T-cell (primary cell): Measurements from ENCODE around the gene SPATA12. TPM values are rescaled to one million over a fixed set of nuclear protein-coding genes. Genes with fewer than 3 reads are reported as not detected.

Source experiments
- ATAC-seq, 4 experiments: fragments of 200-7000 bp in 3 of 4; fragments of 150-1000 bp in 1 of 4; cut with Tn5 transposase; replicated peaks in 1 of 4; 1 replicate in 3 of 4; 2 replicates in 1 of 4; pipeline ENCODE4 v1.10.0; 2021; ENCODE audit warnings: moderate library complexity in 3 of 4, mild to moderate bottlenecking in 2 of 4, moderate number of reproducible peaks in 1 of 4
- CTCF ChIA-PET, 2 donors: fragments of 300-600 bp; sonication (Branson Sonifier 250); formaldehyde crosslinking; loops; one replicate each; lab custom pipeline; 2022; ENCODE audit warnings: antibody characterized with exemption in 2 of 2; lab: Charles Lee
- POLR2A ChIA-PET, 2 donors: fragments of 300-600 bp; sonication (Branson Sonifier 250); formaldehyde crosslinking; loops; one replicate each; lab custom pipeline; 2022; ENCODE audit warnings: antibody characterized with exemption in 2 of 2; lab: Charles Lee
- DNase-seq, 35 experiments: peaks; one replicate each; pipeline versions ENCODE4 v3.0.0 to v3.0.0-alpha.2; 2013 to 2023
- H3K27ac ChIP-seq: one replicate; pipeline ENCODE4 v1.5.1; 2013; ENCODE audit warnings: low read length
- H3K27me3 ChIP-seq, 2 experiments: replicated peaks in 1 of 2; 1 replicate in 1 of 2; 2 replicates in 1 of 2; pipeline versions ENCODE4 v1.6.1 to v1.7.0; 2013; ENCODE audit warnings: low read length in 1 of 2, mixed read lengths in 1 of 2; ENCODE audit not compliant: control insufficient read depth in 2 of 2, insufficient read depth in 2 of 2; ENCODE audit errors: extremely low read depth in 1 of 2
- H3K36me3 ChIP-seq, 2 donors: 1 replicate in 1 of 2; 2 replicates in 1 of 2; pipeline versions ENCODE4 v1.6.1 to v1.7.0; 2013; ENCODE audit warnings: low read length in 1 of 2; ENCODE audit not compliant: control insufficient read depth in 2 of 2, insufficient read depth in 1 of 2; ENCODE audit errors: extremely low read depth in 1 of 2
- H3K4me1 ChIP-seq, 2 experiments: 1 replicate in 1 of 2; 2 replicates in 1 of 2; pipeline versions ENCODE4 v1.6.1 to v1.7.0; 2013; ENCODE audit warnings: low read length in 2 of 2, mixed read lengths in 1 of 2; ENCODE audit not compliant: insufficient read depth in 2 of 2, control insufficient read depth in 1 of 2; ENCODE audit errors: extremely low read depth in 1 of 2
- H3K4me3 ChIP-seq, 2 donors: 1 replicate in 1 of 2; 2 replicates in 1 of 2; pipeline versions ENCODE4 v1.5.1 to v1.7.0; 2013; ENCODE audit warnings: mild to moderate bottlenecking in 2 of 2, low read length in 1 of 2, moderate library complexity in 1 of 2; ENCODE audit not compliant: control insufficient read depth in 1 of 2; ENCODE audit errors: extremely low read depth in 1 of 2
- H3K9me3 ChIP-seq: 2 replicates; pipeline ENCODE4 v1.7.0; 2013
- H3K27ac Mint-ChIP-seq, 2 donors: one replicate each; pipeline ENCODE4 v1.8.0; 2020 to 2021; ENCODE audit warnings: mild to moderate bottlenecking in 2 of 2, mixed read lengths in 2 of 2
- H3K27me3 Mint-ChIP-seq, 2 donors: one replicate each; pipeline ENCODE4 v1.8.0; 2021 to 2022; ENCODE audit warnings: mixed read lengths in 2 of 2
- H3K36me3 Mint-ChIP-seq: one replicate; pipeline ENCODE4 v1.8.0; 2021; ENCODE audit warnings: mixed read lengths
- H3K4me1 Mint-ChIP-seq, 3 donors: one replicate each; pipeline ENCODE4 v1.8.0; 2020 to 2022; ENCODE audit warnings: mixed read lengths in 3 of 3, mild to moderate bottlenecking in 1 of 3
- H3K4me3 Mint-ChIP-seq, 3 donors: one replicate each; pipeline ENCODE4 v1.8.0; 2020 to 2022; ENCODE audit warnings: mild to moderate bottlenecking in 3 of 3, mixed read lengths in 3 of 3, moderate library complexity in 3 of 3
- H3K9me3 Mint-ChIP-seq, 3 donors: one replicate each; pipeline ENCODE4 v1.8.0; 2020 to 2022; ENCODE audit warnings: mixed read lengths in 3 of 3
- WGBS: methylation state at CpG from one replicate; pipeline ENCODE4 v1.1.5; 2013; ENCODE audit warnings: missing lambda C conversion rate; ENCODE audit not compliant: insufficient coverage; 5-methylcytosine and 5-hydroxymethylcytosine counted together
- total RNA-seq, 35 experiments: library from RNA in 6 of 35; stranded (reverse) in 6 of 35; fragments of 120-200 nt in 1 of 35; gene quantifications; one replicate each; pipeline versions ENCODE4 v1.2.1 to v1.2.4 and lab custom pipeline; 2013 to 2026

Gene SPATA12
- total RNA-seq, 5 donors from 2014 or later (not counting 1 experiment from before 2014, with no cell fraction given): not detected

- POLR2A ChIA-PET: no interaction called here
These were observed 6.0 kb downstream of the SPATA12 start for GRCh38 chr3:57066471-57066870.

GRCh38 chr3:57068437-57069089 is 8.1 kb downstream of the SPATA12 start:
- peak in 3 of 4 experiments; percentile 38 to 52 (median 39) for ATAC-seq
- H3K4me1 Mint-ChIP-seq: peaks cover 0 to 8% (median 0%) of the 10 kb centered on the region in 3 donors
- ChIA-PET POLR2A (no interaction called here), CTCF (no interaction called here)
- no peaks in the 10 kb centered on the region for H3K4me1 ChIP-seq
- no peak overlapping the region for H3K27ac ChIP-seq
- DNase-seq: peak in 4 of 35 experiments; percentile 4 to 34 (median 10)
- no peaks in the 10 kb centered on the region for H3K36me3 ChIP-seq
- H3K27me3 Mint-ChIP-seq: peaks cover 14 to 29% of the 10 kb centered on the region in 2 donors
- 63% methylated on average over 1 of the region's 11 CpGs for WGBS
- no peak overlapping the region for H3K4me3 Mint-ChIP-seq
- H3K27me3 ChIP-seq: peaks cover 0 to 19% of the 10 kb centered on the region in 2 experiments
- H3K9me3 ChIP-seq: no peaks in the 10 kb centered on the region
- no peak overlapping the region for H3K27ac Mint-ChIP-seq
- peaks cover 3 to 4% (median 3%) of the 10 kb centered on the region in 3 donors for H3K9me3 Mint-ChIP-seq
- H3K4me3 ChIP-seq: no peak overlapping the region
- no peaks in the 10 kb centered on the region for H3K36me3 Mint-ChIP-seq

More at GRCh38 chr3:57066471-57066870, 6.0 kb downstream of the SPATA12 start:
- no peak for ATAC-seq
- Histone ChIP-seq H3K9me3 (no peaks in the 10 kb centered on the region), H3K27me3 (peaks cover 0 to 18% of the 10 kb centered on the region in 2 experiments), H3K4me3 (no peak overlapping the region), H3K4me1 (no peaks in the 10 kb centered on the region), H3K27ac (no peak overlapping the region), H3K36me3 (no peaks in the 10 kb centered on the region)
- Mint-ChIP-seq H3K4me1 (peaks cover 0 to 8% (median 0%) of the 10 kb centered on the region in 3 donors), H3K27ac (no peak overlapping the region), H3K36me3 (no peaks in the 10 kb centered on the region), H3K9me3 (peaks cover 3 to 4% (median 3%) of the 10 kb centered on the region in 3 donors), H3K4me3 (no peak overlapping the region), H3K27me3 (peaks cover 6 to 16% of the 10 kb centered on the region in 2 donors)
- no peak for DNase-seq
- WGBS: 83% methylated on average over 1 of the region's 6 CpGs
- CTCF ChIA-PET: no interaction called here

- Mint-ChIP-seq H3K4me1 (peaks cover 0 to 8% (median 0%) of the 10 kb centered on the region in 3 donors), H3K27me3 (peaks cover 23 to 38% of the 10 kb centered on the region in 2 donors), H3K4me3 (no peak overlapping the region), H3K36me3 (no peaks in the 10 kb centered on the region), H3K27ac (no peak overlapping the region), H3K9me3 (peaks cover 3 to 4% (median 3%) of the 10 kb centered on the region in 3 donors)
- peaks cover 0 to 22% of the 10 kb centered on the region in 2 experiments for H3K27me3 ChIP-seq
- H3K36me3 ChIP-seq: no peaks in the 10 kb centered on the region
- DNase-seq (no peak), ATAC-seq (no peak)
- H3K4me1 ChIP-seq: no peaks in the 10 kb centered on the region
- no peaks in the 10 kb centered on the region for H3K9me3 ChIP-seq
- ChIA-PET POLR2A (interaction anchor here in 1 of 2 donors (0.7 kb wide), 1 partner anchor 21 kb away, joined by 6 read pairs; no protein-coding TSS in a partner anchor), CTCF (no interaction called here)
- H3K4me3 ChIP-seq: no peak overlapping the region
- whole genome bisulfite sequencing: no CpG with 5 or more reads among the region's 6 CpGs
- no peak overlapping the region for H3K27ac ChIP-seq
These were observed 9.0 kb downstream of the SPATA12 start for GRCh38 chr3:57069503-57069902.

GRCh38 chr3:57073628-57074027 is 13.2 kb downstream of the SPATA12 start:
- no peak for DNase-seq
- no peak for ATAC-seq
- H3K9me3 ChIP-seq: no peaks in the 10 kb centered on the region
- ChIA-PET POLR2A (no interaction called here), CTCF (no interaction called here)
- H3K4me1 Mint-ChIP-seq: peaks cover 10 to 11% (median 11%) of the 10 kb centered on the region in 3 donors
- peaks cover 59 to 77% of the 10 kb centered on the region in 2 donors for H3K27me3 Mint-ChIP-seq
- WGBS: 91% methylated on average over 1 of the region's 3 CpGs
- no peak overlapping the region for H3K27ac Mint-ChIP-seq
- no peak overlapping the region for H3K27ac ChIP-seq
- peaks cover 0 to 9% of the 10 kb centered on the region in 2 experiments for H3K4me1 ChIP-seq
- H3K36me3 ChIP-seq: no peaks in the 10 kb centered on the region
- H3K36me3 Mint-ChIP-seq: no peaks in the 10 kb centered on the region
- H3K9me3 Mint-ChIP-seq: peaks cover 3 to 4% (median 3%) of the 10 kb centered on the region in 3 donors
- H3K4me3 Mint-ChIP-seq: no peak overlapping the region
- peaks cover 10 to 43% of the 10 kb centered on the region in 2 experiments for H3K27me3 ChIP-seq
- no peak overlapping the region for H3K4me3 ChIP-seq

- Mint-ChIP-seq H3K27ac (no peak overlapping the region), H3K36me3 (no peaks in the 10 kb centered on the region), H3K4me3 (no peak overlapping the region), H3K9me3 (peaks cover 3 to 4% (median 3%) of the 10 kb centered on the region in 3 donors), H3K4me1 (peaks cover 9 to 11% (median 10%) of the 10 kb centered on the region in 3 donors), H3K27me3 (peaks cover 59 to 77% of the 10 kb centered on the region in 2 donors)
- peaks cover 0 to 13% of the 10 kb centered on the region in 2 experiments for H3K4me1 ChIP-seq
- no peaks in the 10 kb centered on the region for H3K36me3 ChIP-seq
- no peak for DNase-seq
- no peaks in the 10 kb centered on the region for H3K9me3 ChIP-seq
- ATAC-seq: no peak
- CTCF ChIA-PET: no interaction called here
- peaks cover 10 to 47% of the 10 kb centered on the region in 2 experiments for H3K27me3 ChIP-seq
- POLR2A ChIA-PET: no interaction called here
- no peak overlapping the region for H3K27ac ChIP-seq
- WGBS: 62% methylated on average over 1 of the region's 4 CpGs
- H3K4me3 ChIP-seq: no peak overlapping the region
These were observed 13.7 kb downstream of the SPATA12 start for GRCh38 chr3:57074135-57074534.

DNA sequence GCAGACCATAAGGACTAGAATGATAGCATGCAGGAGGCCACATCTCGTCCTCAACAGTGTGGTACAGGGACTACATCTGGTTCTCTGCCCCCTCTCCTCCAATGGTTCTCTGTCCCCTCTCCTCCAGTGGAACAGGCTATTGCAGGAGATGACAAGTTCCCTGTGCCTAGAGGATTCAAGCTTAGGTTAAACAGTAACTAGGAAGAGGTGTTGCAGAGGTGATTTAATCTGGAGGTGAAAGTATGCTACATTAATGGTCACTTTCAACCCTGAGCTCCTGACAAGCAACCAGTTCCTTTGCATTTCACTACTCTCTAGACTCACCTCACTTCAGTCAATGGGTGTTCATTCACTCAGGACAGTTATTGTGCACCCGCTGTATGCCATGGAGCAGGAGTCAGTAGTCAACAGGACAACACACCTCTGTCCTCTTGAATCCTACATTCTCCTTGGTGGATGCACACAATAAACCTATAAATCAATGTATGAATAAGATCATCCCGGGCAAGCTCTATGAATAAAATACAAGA is 16.0 kb downstream of the SPATA12 start:
- ATAC-seq (no peak), DNase-seq (no peak)
- Mint-ChIP-seq H3K27ac (no peak overlapping the region), H3K4me3 (no peak overlapping the region), H3K27me3 (peaks cover 66 to 79% of the 10 kb centered on the region in 2 donors), H3K36me3 (no peaks in the 10 kb centered on the region), H3K9me3 (no peaks in the 10 kb centered on the region), H3K4me1 (peaks cover 9 to 11% (median 10%) of the 10 kb centered on the region in 3 donors)
- H3K9me3 ChIP-seq: no peaks in the 10 kb centered on the region
- WGBS: 100% methylated on average over 1 of the region's 3 CpGs
- CTCF ChIA-PET: no interaction called here
- H3K27me3 ChIP-seq: peaks cover 10 to 58% of the 10 kb centered on the region in 2 experiments
- H3K4me1 ChIP-seq: peaks cover 0 to 17% of the 10 kb centered on the region in 2 experiments
- POLR2A ChIA-PET: no interaction called here
- H3K36me3 ChIP-seq: no peaks in the 10 kb centered on the region
- no peak overlapping the region for H3K4me3 ChIP-seq
- H3K27ac ChIP-seq: no peak overlapping the region
